ENCODE measurements around the gene MARCHF6.
"Not testable (repeated sequence)": the region's sequence is repeated elsewhere in the genome, so short reads cannot be mapped to it uniquely, and the experiment has no call there.

Gene MARCHF6

GRCh38 chr5:10324518-10325370 lies 28.8 kb upstream of the MARCHF6 start:
- no peak for DNase-seq

GRCh38 chr5:10328323-10328722 lies 25.2 kb upstream of the MARCHF6 start:
- no peak for DNase-seq

- no peak for DNase-seq
These were observed 24.1 kb upstream of the MARCHF6 start for GRCh38 chr5:10329446-10329819.

GRCh38 chr5:10329820-10330481 lies 23.5 kb upstream of the MARCHF6 start:
- DNase-seq, result no peak

- DNase-seq, result no peak
These were observed 22.8 kb upstream of the MARCHF6 start for GRCh38 chr5:10330511-10331230.

GRCh38 chr5:10331341-10331796 lies 22.1 kb upstream of the MARCHF6 start:
- no peak for DNase-seq

- no peak for DNase-seq
These were observed 21.2 kb upstream of the MARCHF6 start for GRCh38 chr5:10332301-10332700.

GRCh38 chr5:10333154-10334006 lies 20.1 kb upstream of the MARCHF6 start:
- DNase-seq, result peak in 1 of 2 donors; percentile 30

- DNase-seq, result no peak
These were observed 18.7 kb upstream of the MARCHF6 start for GRCh38 chr5:10334831-10335230.

GRCh38 chr5:10335711-10336470 lies 17.6 kb upstream of the MARCHF6 start:
- DNase-seq, result no peak

- DNase-seq, result no peak
These were observed 16.4 kb upstream of the MARCHF6 start for GRCh38 chr5:10337107-10337506.

- DNase-seq, result no peak
These were observed 15.5 kb upstream of the MARCHF6 start for GRCh38 chr5:10337986-10338385.

- no peak for DNase-seq
These were observed 14.8 kb upstream of the MARCHF6 start for GRCh38 chr5:10338686-10339057.

- DNase-seq, result no peak
These were observed 14.3 kb upstream of the MARCHF6 start for GRCh38 chr5:10339058-10339811.

- DNase-seq, result no peak
These were observed 13.5 kb upstream of the MARCHF6 start for GRCh38 chr5:10339958-10340357.

- DNase-seq, result no peak
These were observed 10.0 kb upstream of the MARCHF6 start for GRCh38 chr5:10343486-10343885.

GRCh38 chr5:10344461-10345106 lies 8.9 kb upstream of the MARCHF6 start:
- not testable (repeated sequence) for DNase-seq

GRCh38 chr5:10348258-10348657 lies 5.2 kb upstream of the MARCHF6 start:
- no peak for DNase-seq

GRCh38 chr5:10351199-10351905 lies 2.1 kb upstream of the MARCHF6 start:
- DNase-seq, result no peak

GRCh38 chr5:10351919-10352318 lies 1.6 kb upstream of the MARCHF6 start:
- DNase-seq, result no peak
